Measurements from ENCODE around the gene ELOB.
A peak's percentile ranks its signal among the peaks of the same experiment; 100 is the strongest.

Gene ELOB

DNA sequence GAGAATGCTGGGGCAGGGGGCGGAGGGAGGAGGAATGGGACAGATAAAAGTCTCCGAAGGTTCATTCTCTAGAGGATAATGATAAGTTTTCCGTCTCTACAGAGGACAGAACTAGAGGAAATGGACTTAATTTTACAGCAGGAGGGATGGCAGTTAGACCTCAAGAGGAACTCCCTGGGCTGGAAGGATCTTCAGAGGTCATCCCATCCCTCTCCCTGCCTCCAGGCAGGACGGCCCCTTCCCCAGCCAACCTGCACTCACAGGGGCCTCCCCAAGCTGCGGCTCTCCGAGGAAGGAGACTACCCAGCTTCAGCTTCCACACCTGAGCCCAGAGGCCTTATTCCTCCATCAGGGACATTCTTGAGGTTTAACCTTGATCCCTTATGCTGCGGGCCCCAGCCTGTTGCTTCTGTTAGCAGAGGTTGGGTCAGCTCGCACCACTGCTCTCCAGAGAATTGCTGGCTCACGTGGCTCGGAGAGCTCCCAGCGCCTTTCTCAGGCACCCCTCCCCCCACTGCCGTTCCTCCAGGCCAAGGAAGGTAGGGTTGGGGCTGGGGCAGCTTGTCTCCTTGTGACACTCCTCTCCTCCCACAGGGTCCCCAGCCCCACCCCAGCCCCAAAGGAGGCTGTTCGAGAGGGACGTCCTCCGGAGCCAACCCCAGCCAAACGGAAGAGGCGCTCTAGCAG, 8.5 kb downstream of the ELOB start:
- DNase-seq (ENCODE audit: low read depth, low spot score): no peak

DNA sequence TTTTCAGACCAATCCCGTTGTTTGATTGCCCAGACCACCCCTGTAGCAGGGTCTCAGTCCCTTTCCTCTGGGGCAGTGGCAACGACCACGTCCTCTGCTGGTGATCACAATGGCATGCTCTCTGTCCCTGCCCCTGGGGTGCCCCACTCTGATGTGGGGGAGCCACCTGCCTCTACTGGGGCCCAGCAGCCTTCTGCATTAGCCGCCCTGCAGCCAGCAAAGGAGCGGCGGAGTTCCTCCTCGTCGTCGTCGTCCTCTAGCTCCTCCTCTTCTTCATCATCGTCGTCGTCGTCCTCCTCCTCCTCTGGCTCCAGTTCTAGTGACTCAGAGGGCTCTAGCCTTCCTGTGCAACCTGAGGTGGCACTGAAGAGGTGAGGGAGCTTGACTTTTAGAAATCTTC, 9.2 kb downstream of the ELOB start:
- DNase-seq (ENCODE audit: low read depth, low spot score): no peak

DNA sequence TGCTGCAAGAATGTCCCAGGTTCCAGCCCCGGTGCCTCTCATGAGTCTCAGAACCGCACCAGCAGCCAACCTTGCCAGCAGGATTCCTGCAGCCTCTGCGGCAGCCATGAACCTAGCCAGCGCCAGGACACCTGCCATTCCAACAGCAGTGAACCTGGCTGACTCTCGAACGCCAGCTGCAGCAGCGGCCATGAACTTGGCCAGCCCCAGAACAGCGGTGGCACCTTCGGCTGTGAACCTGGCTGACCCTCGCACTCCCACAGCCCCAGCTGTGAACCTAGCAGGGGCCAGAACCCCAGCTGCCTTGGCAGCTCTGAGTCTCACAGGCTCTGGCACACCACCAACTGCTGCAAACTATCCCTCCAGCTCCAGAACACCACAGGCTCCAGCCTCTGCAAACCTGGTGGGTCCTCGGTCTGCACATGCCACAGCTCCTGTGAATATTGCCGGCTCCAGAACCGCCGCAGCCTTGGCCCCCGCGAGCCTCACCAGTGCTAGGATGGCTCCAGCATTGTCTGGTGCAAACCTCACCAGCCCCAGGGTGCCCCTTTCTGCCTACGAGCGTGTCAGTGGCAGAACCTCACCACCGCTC, 9.8 kb downstream of the ELOB start:
- DNase-seq (ENCODE audit: low read depth, low spot score): no peak

DNA sequence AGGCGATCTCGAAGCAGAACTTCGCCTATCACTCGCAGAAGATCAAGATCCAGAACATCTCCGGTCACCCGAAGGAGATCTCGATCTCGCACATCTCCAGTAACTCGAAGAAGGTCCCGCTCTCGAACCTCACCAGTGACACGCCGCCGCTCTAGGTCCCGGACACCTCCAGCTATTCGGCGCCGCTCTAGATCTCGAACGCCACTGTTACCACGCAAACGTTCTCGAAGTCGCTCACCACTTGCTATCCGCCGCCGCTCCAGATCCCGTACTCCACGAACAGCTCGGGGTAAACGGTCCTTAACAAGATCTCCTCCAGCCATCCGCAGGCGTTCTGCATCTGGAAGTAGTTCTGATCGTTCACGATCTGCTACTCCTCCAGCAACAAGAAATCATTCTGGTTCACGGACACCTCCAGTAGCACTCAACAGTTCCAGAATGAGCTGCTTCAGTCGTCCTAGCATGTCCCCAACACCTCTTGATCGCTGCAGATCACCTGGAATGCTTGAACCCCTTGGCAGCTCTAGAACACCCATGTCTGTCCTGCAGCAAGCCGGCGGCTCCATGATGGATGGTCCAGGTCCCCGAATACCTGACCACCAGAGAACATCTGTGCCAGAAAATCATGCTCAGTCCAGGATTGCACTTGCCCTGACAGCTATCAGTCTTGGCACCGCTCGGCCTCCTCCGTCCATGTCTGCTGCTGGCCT, 10.5 kb downstream of the ELOB start:
- no peak for DNase-seq (ENCODE audit: low read depth, low spot score)

DNA sequence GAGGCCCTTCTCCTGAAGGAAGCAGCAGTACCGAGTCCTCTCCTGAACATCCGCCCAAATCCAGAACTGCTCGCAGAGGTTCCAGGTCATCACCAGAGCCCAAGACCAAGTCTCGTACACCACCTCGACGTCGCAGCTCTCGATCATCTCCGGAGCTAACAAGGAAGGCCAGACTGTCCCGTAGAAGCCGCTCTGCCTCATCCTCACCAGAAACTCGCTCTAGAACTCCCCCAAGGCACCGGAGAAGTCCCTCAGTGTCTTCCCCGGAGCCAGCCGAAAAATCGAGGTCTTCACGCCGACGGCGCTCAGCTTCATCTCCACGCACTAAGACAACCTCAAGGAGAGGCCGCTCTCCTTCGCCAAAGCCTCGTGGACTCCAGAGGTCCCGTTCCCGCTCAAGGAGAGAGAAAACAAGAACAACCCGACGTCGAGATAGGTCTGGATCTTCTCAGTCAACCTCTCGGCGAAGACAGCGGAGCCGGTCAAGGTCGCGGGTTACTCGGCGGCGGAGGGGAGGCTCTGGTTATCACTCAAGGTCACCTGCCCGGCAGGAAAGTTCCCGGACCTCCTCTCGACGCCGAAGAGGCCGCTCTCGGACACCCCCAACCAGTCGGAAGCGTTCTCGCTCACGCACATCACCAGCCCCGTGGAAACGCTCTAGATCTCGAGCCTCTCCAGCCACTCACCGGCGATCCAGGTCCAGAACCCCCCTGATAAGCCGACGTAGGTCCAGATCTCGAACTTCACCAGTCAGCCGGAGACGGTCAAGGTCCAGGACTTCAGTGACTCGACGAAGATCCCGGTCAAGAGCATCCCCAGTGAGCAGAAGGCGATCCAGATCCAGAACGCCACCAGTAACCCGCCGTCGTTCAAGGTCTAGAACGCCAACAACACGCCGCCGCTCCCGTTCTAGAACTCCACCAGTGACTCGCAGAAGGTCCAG, 11.3 kb downstream of the ELOB start:
- DNase-seq (ENCODE audit: low read depth, low spot score): no peak

DNA sequence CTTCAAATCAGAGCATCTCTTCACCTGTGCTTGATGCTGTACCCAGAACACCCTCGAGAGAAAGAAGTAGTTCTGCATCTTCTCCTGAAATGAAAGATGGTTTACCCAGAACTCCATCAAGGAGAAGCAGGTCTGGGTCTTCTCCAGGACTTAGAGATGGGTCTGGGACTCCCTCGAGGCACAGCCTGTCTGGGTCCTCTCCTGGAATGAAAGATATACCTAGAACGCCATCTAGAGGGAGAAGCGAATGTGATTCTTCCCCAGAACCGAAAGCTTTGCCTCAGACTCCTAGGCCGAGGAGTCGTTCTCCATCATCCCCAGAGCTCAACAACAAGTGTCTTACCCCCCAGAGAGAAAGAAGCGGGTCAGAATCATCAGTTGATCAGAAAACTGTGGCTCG, 12.4 kb downstream of the ELOB start:
- no peak for DNase-seq (ENCODE audit: low read depth, low spot score)

DNA sequence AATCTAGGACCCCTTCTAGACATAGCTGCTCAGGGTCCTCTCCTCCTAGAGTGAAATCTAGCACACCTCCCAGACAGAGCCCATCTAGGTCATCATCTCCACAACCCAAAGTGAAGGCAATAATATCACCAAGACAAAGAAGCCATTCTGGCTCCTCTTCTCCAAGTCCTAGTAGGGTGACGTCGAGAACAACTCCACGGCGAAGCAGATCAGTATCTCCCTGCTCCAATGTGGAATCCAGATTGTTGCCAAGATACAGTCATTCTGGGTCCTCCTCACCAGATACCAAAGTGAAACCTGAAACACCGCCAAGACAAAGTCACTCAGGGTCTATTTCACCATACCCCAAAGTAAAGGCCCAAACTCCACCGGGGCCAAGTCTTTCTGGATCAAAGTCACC, 13.9 kb downstream of the ELOB start:
- DNase-seq (ENCODE audit: low read depth, low spot score): no peak

DNA sequence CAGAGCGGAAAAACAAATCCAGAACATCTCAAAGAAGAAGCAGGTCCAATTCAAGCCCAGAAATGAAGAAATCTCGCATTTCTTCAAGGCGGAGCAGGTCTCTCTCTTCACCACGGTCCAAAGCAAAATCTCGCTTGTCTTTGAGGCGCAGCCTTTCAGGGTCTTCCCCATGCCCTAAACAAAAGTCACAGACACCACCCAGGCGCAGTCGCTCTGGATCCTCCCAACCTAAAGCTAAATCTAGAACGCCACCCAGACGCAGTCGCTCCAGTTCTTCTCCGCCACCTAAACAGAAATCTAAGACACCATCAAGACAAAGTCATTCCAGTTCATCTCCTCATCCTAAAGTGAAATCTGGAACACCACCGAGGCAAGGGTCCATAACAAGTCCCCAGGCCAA, 14.4 kb downstream of the ELOB start:
- no peak for DNase-seq (ENCODE audit: low read depth, low spot score)

DNA sequence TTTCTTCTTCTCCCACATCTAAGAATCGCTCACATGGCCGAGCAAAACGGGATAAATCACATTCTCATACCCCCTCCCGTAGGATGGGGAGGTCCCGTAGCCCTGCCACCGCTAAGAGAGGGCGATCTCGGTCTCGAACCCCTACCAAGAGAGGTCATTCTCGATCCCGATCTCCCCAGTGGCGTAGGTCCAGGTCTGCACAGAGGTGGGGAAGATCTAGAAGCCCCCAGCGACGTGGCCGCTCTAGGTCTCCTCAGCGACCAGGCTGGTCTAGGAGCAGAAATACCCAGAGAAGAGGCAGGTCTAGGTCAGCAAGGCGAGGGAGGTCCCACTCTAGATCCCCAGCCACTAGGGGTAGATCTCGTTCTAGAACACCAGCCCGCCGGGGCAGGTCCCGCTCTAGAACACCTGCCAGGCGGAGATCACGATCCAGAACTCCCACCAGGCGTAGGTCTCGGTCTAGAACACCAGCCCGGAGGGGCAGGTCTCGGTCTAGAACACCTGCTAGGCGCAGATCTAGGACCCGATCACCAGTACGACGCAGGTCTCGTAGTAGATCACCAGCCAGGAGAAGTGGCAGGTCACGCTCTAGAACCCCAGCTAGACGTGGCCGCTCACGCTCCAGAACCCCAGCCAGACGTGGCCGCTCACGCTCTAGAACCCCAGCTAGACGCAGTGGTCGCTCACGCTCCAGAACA, 15.0 kb downstream of the ELOB start:
- no peak for DNase-seq (ENCODE audit: low read depth, low spot score)

DNA sequence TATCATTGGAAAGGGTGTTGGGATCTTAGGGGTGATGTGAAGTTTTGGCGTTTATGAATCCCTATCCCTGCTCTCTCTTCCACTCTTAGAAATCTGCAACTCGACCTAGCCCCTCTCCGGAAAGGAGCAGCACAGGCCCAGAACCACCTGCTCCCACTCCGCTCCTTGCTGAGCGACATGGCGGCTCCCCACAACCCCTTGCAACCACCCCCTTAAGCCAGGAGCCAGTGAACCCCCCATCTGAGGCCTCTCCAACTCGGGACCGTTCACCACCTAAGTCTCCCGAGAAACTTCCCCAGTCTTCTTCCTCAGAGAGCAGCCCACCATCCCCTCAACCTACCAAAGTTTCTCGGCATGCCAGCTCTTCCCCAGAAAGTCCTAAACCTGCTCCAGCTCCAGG, 15.6 kb downstream of the ELOB start:
- no peak for DNase-seq (ENCODE audit: low read depth, low spot score)

DNA sequence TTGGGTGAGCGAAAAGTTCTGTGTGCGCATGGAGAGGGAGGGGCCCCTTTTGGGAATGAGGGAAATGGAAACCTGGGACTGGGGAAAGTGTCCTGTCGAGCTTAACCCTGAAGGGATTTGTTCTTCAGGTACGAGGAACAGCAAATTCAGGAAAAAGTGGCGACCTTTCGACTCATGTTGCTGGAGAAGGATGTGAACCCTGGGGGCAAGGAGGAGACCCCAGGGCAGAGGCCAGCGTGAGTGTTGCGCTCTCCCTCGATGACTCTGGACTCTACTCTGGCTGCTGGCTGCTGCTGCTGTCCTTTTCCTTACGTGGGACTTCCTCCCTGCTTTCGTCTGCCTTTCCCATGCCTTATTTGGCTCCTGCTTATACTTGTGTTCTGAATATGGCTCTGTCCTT, 19.7 kb downstream of the ELOB start:
- DNase-seq (ENCODE audit: low read depth, low spot score): no peak

DNA sequence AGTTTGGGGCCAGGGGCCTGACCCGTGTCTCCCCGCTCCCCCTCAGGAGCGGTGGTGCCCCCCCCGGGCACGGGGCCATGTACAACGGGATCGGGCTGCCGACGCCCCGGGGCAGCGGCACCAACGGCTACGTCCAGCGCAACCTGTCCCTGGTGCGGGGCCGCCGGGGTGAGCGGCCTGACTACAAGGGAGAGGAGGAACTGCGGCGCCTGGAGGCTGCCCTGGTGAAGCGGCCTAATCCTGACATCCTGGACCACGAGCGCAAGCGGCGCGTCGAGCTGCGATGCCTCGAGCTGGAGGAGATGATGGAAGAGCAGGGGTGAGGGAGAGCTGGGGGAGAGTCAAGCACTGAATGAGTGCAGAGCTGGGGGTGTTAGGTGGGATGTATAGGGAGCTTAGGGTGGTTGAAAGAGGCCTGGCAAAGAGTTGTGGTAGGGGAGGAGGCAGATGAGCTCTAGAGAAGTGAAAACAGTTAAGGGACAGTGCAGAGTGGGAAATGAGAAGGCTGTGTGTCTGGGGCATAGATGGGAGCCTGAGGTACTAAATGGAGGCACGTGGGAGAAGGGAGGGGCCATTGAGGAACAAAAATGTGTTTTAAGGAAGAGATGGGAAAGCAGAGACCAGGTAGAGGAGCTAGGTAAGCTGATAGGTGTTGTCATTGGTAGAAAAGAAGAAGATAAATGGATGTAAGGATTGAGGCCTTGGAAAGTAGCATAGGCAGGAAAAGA, 20.6 kb downstream of the ELOB start:
- DNase-seq (ENCODE audit: low read depth, low spot score): no peak

DNA sequence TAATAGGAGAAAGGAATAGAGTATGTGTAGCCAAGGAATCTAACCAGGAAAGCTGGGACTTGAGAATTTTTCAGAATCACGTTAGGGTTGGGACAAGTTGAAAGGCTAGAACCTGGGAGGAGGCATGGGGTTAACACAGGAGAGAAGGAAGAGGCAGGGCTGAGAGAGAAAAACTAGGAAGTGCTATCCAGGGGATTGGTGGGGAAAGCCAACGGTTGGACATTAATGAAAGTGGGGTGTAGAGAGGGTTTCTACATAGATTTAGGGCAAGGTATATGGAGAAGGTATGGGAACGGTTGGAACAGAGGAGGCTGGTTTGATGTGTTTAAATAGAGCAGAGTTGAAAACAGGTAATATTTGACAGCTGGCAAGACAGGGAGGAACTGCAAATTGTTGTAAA, 21.9 kb downstream of the ELOB start:
- no peak for DNase-seq (ENCODE audit: low read depth, low spot score)

DNA sequence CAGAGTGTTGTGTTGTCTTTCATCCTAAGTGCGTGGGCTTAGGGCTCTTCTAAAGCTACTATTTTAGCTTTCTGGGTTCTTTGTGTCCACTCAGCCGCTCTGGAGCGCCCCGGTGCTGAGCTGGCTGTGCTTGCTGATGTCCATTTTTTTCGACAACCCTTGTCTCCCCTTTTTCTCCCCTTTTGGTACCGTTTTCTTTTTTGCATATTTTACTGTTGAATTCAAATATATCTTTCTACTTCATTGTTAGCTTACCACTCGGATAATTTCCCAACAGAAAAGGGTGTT, 23.4 kb downstream of the ELOB start:
- DNase-seq (ENCODE audit: low read depth, low spot score): no peak

DNA sequence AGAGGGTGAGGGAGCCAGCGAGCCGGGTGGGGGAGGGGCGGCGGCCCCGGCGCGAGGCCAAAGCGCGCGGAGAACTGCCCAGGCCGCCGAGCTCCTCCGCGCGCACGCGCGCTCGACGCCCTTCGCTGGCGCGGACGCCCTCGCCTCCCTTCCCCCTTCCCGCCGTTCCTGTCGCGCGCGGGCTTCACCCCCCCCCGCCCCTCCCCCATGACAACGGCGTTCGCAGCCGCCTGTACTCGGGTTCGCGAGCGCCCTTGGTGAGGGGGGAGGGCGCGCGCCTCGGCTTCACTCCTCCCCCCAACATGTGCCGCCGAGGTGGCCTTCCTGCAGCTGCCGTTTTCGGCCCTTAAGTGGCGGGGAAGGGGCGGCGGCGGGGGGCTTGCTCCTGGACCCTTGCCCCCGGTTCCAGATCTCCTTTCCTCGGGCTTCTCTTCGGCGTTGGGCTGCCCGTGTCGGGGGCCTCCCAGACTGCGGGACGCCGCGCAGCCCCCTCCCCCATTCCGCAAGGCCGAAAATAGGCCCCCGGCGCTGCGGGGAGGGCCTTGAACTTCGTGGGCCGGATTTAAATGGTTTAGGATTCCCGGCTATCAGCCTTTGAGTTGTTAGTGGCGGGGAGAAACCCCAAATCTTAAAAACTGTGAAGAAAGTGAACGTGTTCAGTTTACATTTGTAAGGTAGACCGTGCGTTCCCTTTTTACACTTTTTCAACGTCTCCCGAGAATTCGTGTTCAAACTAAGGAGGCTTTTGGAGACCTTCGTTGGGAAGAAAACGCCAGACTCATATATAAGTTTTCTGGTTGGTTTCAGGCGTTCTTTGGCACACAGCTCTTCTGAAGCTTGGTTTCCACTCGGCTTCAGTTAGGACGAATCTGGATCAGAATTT, 24.0 kb downstream of the ELOB start:
- no peak for DNase-seq (ENCODE audit: low read depth, low spot score)

DNA sequence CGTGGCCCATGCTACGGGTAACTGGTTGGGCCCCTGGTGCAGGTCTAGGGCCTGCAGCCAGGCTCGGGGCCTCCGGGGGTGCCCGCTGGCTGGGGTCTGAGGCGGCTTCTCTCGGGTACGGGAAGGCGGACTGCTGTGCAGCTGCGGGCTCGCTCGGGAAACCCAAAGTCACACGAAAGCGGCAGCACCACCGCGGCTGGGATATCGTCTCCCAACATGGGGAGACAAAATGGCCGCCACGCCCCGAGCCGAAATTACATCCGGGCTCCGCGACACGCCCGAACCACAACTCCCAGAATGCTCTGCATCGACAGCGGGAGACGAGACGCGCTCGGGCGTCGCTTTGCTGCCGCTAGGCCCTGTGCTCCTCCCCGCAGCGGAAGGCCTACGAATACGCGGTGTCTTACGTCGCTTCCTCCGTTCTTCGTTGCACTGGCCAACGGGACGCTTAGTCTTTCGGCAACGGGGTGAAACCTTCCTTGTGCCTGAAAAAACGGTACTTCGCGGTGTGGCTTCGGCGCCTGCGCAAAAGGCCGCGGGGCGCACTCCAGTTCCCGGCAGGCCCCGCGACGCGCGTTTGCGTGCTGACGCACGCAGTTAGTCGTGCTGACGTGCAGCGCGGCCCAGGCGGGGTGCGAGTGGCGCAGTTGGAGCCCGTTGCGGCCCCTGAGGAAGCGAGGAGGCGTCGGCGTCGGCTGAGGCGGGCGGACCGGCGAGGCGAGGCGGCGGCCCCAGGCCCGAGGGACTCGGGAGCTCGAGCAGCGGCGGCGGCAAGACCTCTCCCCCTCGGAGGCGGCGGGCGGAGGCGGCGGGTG, 24.8 kb downstream of the ELOB start, which contains the start of gene SRRM2:
SRRM2 (plus strand) TSS at position 604 of the 815 bp plus-strand sequence. CDS start 3,727 bp downstream, outside the sequence.
- peak; percentile 70 for DNase-seq (ENCODE audit: low read depth, low spot score)

DNA sequence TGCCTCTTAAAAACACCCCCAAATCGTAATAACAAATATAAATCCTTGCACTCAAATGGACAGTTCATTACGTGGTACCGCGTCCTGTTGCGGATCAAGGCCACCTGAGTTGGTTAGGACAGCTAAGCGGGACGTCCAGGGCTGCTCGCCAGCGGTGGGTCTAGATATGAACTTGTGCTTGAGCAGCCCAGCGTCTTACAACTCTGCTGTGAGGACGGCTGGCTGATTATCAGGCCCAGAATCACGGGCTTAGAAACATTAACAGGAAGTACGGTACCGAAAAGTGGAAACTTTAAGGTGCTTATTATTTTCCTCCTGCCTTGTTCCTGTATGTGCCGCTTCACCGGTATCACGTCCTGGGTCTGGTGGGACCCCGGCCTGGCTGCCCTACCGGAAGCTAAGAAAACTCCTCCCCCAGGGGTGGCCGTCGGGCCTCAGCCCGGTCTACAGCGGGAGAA, 25.5 kb downstream of the ELOB start:
- DNase-seq (ENCODE audit: low read depth, low spot score): peak; percentile 52

DNA sequence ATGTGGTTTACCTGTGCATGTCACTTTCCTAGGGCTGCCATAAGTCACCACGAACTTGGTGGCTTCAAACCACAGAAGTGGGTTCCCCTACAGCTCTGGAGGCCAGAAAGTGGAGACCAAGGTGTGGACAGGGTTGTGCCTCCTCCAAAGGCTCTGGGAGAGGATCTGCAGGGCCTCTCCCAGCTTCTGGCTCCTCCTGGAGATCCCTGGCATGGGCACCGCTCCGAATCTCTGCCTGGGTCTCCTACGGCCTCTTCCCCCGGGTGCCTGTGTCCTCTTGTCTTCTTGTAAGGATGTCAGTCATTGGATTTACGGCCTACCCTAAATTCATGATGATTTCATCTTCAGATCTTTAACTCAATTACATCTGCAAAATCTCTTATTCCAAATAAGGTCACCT, 27.1 kb downstream of the ELOB start:
- DNase-seq (ENCODE audit: low read depth, low spot score): no peak

DNA sequence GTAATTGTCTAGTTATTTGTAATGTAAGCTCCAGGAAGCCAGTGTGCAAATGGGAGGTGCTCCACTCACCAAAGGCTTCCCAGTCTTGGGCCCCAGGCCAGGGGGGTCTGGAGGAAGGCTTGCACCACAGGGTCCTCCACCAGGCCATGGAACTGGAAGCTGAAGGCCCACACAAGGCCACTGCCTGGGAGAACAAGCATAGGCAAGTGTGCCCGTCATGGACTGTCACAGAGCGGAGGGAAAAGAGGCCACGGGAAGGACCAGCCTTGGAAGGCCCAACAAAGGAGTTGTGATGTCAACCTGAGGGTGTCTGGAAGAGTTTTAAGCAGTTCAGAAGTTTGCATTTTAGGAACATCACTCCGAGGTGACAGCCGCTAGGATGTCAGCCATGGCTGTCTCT, 27.6 kb downstream of the ELOB start:
- no peak for DNase-seq (ENCODE audit: low read depth, low spot score)

All from iPS DF 19.7 (cell line).